Measurements from ENCODE around the gene TMEM260.

- TF ChIP-seq POLR2AphosphoS5 (IDR thresholded peaks at IDR 0.05; ENCODE audit: low read depth), result no peak
- no peak for TF ChIP-seq CTCF (IDR thresholded peaks at IDR 0.05; ENCODE audit: insufficient read depth, low read length)
- no peak for TF ChIP-seq GABPA (IDR thresholded peaks at IDR 0.05; ENCODE audit: low read depth)
- no peak for TF ChIP-seq REST (IDR thresholded peaks at IDR 0.05; ENCODE audit: insufficient replicate concordance, low read depth)
Observed at GRCh38 chr14:56594428-56594827, 14.8 kb downstream of the TMEM260 start.
